Thymus (tissue), 11 donors: ENCODE measurements around the gene TBC1D5. TPM values are rescaled to one million over a fixed set of nuclear protein-coding genes. Genes with fewer than 3 reads are reported as not detected.
"Not testable (repeated sequence)": the region's sequence is repeated elsewhere in the genome, so short reads cannot be mapped to it uniquely, and the experiment has no call there.

Experiments
- DNase-seq, 9 donors: peaks; one replicate each; pipeline ENCODE4 v3.0.0-alpha.2; 2013; ENCODE audit warnings: low spot score in 9 of 9, low read depth in 6 of 9, missing footprints in 1 of 9
- H3K27ac ChIP-seq, 2 donors: one replicate each; pipeline ENCODE4 v1.5.1; 2013; ENCODE audit warnings: control low read depth in 1 of 2, low read depth in 1 of 2, low read length in 1 of 2, mild to moderate bottlenecking in 1 of 2, moderate library complexity in 1 of 2
- H3K27me3 ChIP-seq, 2 donors: one replicate each; pipeline ENCODE4 v1.5.1; 2013; ENCODE audit warnings: low read length in 1 of 2; ENCODE audit not compliant: control insufficient read depth in 2 of 2, insufficient read depth in 1 of 2
- H3K36me3 ChIP-seq, 2 donors: one replicate each; pipeline ENCODE4 v1.5.1; 2013; ENCODE audit warnings: low read length in 1 of 2, mild to moderate bottlenecking in 1 of 2, moderate library complexity in 1 of 2; ENCODE audit not compliant: control insufficient read depth in 2 of 2, insufficient read depth in 2 of 2
- H3K4me1 ChIP-seq, 2 donors: one replicate each; pipeline ENCODE4 v1.5.1; 2013; ENCODE audit warnings: low read length in 2 of 2; ENCODE audit not compliant: control insufficient read depth in 2 of 2, insufficient read depth in 2 of 2
- H3K4me3 ChIP-seq, 2 donors: one replicate each; pipeline ENCODE4 v1.5.1; 2013; ENCODE audit warnings: low read length in 2 of 2, control low read depth in 1 of 2, mild to moderate bottlenecking in 1 of 2
- H3K9me3 ChIP-seq, 2 donors: one replicate each; pipeline ENCODE4 v1.5.1; 2013; ENCODE audit warnings: low read length in 1 of 2, mild to moderate bottlenecking in 1 of 2; ENCODE audit not compliant: control insufficient read depth in 2 of 2, insufficient read depth in 1 of 2
- WGBS: extraction: QIAGEN DNeasy Blood & Tissue Kit; methylation state at CpG from one replicate; pipeline ENCODE4 v1.1.7; 2013; 5-methylcytosine and 5-hydroxymethylcytosine counted together
- polyA plus RNA-seq: library from polyadenylated mRNA; stranded (reverse); fragments of 200-250 nt; gene quantifications from one replicate; pipeline ENCODE4 v1.2.3, GENCODE V29; 2013
- total RNA-seq: library from RNA; stranded (reverse); fragments of 120-200 nt; gene quantifications from one replicate; pipeline ENCODE4 v1.2.4, GENCODE V29; 2013
- donor health status: healthy.

TBC1D5 gene
- total and polyA plus RNA-seq, 2 donors, result 8.9 to 37.3 TPM

DNA sequence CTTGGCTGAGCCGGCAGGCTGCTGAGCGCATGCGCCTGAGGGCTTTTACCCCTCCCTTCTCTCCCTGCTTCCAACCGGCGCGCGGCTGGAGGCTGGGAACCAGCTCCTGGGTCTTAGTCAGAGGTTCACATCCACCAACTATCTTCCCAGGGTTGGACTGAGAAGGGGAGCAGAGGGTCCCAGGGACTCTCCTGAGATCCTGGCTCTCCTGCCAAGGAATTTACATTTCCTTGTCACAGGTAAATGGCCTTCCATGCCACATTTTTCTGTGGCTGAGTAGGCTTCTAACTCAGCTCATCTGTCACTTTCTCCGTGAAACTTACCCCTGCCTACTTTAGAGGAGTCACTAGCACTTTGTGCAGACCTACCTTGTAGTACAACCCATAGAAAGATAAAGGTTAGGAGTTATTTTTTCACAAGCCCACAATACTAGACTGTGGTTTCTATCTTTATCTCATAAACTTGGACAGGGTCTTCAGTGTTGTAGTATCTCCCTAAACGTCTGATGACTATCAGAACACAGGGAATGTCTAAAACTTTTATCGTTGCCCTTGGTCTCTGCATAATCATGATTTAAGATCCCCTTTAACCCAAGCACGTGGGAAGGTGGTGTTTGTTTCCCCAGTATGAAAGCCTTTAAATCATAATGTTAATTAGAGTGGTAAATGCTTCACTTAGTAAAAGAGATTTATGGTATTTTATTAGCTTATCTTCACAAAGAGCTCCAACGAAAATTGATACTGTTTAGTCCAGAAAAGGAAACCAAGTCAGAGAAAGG is 638 bp upstream of the TBC1D5 start:
- peak overlapping the region; percentile 65 to 88 for H3K4me3 ChIP-seq
- no peaks in the 10 kb centered on the region for H3K9me3 ChIP-seq
- no peaks in the 10 kb centered on the region for H3K27me3 ChIP-seq
- H3K36me3 ChIP-seq, result peaks cover 0 to 6% of the 10 kb centered on the region in 2 donors
- DNase-seq, result no peak
- H3K4me1 ChIP-seq, result peaks cover 3 to 27% of the 10 kb centered on the region in 2 donors
- WGBS, result 3% methylated on average over 12 of the region's 12 CpGs
- peak overlapping the region; percentile 91 to 93 for H3K27ac ChIP-seq

GRCh38 chr3:17741621-17742101 is 770 bp downstream of the TBC1D5 start:
- Histone ChIP-seq H3K27me3 (no peaks in the 10 kb centered on the region), H3K36me3 (peaks cover 0 to 6% of the 10 kb centered on the region in 2 donors), H3K9me3 (no peaks in the 10 kb centered on the region), H3K4me1 (peaks cover 3 to 24% of the 10 kb centered on the region in 2 donors), H3K27ac (peak overlapping the region; percentile 91 to 93), H3K4me3 (peak overlapping the region; percentile 65 to 88)
- peak in 2 of 9 donors; percentile 46 to 72 for DNase-seq
- WGBS, result under 1% methylated on average over 17 of the region's 17 CpGs

- Histone ChIP-seq H3K9me3 (no peaks in the 10 kb centered on the region), H3K36me3 (peaks cover 0 to 6% of the 10 kb centered on the region in 2 donors), H3K4me1 (peaks cover 3 to 21% of the 10 kb centered on the region in 2 donors), H3K27me3 (no peaks in the 10 kb centered on the region), H3K27ac (peak overlapping the region; percentile 59 to 91), H3K4me3 (peak overlapping the region in 1 of 2 donors; percentile 88)
- DNase-seq, result peak in 2 of 9 donors; percentile 3 to 27
- WGBS, result 59% methylated on average over 3 of the region's 3 CpGs
Measured at GRCh38 chr3:17740721-17741141, 1.7 kb downstream of the TBC1D5 start.

DNA sequence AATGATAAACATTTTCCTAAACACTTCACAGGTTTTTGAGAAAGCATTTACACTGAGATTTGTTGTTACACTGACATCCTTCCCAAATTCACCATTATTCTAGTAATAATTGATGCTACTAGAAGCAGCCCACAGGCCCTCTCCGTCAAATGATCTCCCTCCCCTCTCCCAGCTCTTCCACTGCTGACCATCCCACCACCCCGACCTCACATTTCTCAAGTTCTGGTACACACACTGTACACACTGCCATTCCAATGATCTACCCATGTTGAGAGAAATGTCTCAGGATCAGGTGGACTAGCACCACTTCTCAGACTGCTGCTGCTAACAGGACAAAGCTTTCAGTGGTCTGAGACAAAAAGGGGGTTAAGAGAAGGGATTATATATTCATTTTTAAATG is 3.5 kb downstream of the TBC1D5 start:
- 97% methylated on average over 2 of the region's 2 CpGs for WGBS
- H3K36me3 ChIP-seq, result peaks cover 0 to 6% of the 10 kb centered on the region in 2 donors
- H3K27ac ChIP-seq, result peak overlapping the region in 1 of 2 donors; percentile 42
- H3K27me3 ChIP-seq, result no peaks in the 10 kb centered on the region
- H3K9me3 ChIP-seq, result no peaks in the 10 kb centered on the region
- no peak overlapping the region for H3K4me3 ChIP-seq
- DNase-seq, result no peak
- peaks cover 3 to 21% of the 10 kb centered on the region in 2 donors for H3K4me1 ChIP-seq

DNA sequence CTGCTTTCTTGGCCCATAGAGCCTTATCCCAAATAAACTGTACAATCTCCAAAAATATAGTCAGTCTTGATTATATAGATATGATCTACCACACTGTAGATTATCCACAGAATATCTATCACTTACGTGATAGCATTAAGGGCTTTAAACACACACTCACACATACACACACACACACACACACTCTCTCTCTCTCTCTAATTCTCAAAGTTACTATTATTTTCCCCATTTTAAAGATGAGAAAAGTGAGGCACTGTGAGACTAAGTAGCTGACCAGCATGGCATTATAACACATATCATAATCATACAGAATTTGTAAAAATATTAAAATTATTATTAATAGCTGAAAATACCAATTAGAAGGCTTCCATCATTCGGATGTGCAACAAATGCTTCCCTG is 4.2 kb downstream of the TBC1D5 start:
- Histone ChIP-seq H3K4me3 (no peak overlapping the region), H3K27ac (no peak overlapping the region), H3K9me3 (no peaks in the 10 kb centered on the region), H3K36me3 (peaks cover 0 to 6% of the 10 kb centered on the region in 2 donors), H3K4me1 (peaks cover 3 to 17% of the 10 kb centered on the region in 2 donors), H3K27me3 (no peaks in the 10 kb centered on the region)
- no peak for DNase-seq
- 96% methylated on average over 2 of the region's 2 CpGs for WGBS

DNA sequence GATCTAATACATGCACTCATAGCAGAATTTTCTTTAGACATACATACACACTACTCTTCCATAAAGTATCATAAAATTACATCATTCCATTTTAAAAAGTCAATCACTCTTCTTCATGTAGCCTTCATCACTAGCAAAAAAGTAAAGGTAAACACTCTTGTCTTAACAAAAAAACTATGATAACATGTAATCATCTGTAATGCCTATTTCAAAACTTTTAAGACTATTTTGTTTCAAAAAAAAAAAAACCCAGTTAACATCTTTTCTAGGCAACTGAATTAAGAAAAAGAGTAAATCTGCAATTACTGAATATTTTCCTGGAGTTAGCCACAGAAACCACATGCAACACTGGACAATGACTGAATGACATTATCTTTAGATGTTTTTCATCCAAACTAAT is 4.8 kb downstream of the TBC1D5 start:
- Histone ChIP-seq H3K9me3 (no peaks in the 10 kb centered on the region), H3K4me1 (peaks cover 3 to 12% of the 10 kb centered on the region in 2 donors), H3K27me3 (no peaks in the 10 kb centered on the region)

DNA sequence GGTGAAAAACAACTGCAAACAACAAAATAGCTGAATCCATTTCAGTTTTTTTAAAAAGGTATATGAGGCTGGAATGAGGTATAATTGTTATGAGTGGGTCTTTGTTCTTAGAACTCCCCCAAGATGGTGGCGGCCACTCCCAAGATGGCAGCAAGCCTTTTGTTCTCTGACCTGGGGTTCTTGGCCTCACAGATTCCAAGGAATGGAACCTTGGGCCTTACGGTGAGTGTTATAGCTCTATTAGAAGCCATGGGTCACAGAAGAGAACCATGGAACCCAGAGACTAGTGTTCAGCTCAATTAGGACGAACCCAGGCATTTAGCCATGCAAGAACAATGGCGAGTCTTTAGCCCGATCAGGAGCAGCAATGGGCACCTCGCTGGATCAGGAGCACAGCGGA is 7.1 kb downstream of the TBC1D5 start:
- not testable (repeated sequence) for H3K4me3 ChIP-seq, H3K9me3 ChIP-seq, H3K36me3 ChIP-seq, H3K27me3 ChIP-seq, H3K27ac ChIP-seq, H3K4me1 ChIP-seq, DNase-seq
- 98% methylated on average over 7 of the region's 7 CpGs for WGBS

More for the DNA sequence above, 4.8 kb downstream of the TBC1D5 start:
- H3K27ac ChIP-seq, result no peak overlapping the region
- H3K4me3 ChIP-seq, result no peak overlapping the region
- peaks cover 0 to 6% of the 10 kb centered on the region in 2 donors for H3K36me3 ChIP-seq
- DNase-seq, result no peak

- Histone ChIP-seq H3K27ac (no peak overlapping the region), H3K9me3 (no peaks in the 10 kb centered on the region), H3K4me1 (no peaks in the 10 kb centered on the region), H3K36me3 (peaks cover 0 to under 1% of the 10 kb centered on the region in 2 donors), H3K27me3 (no peaks in the 10 kb centered on the region), H3K4me3 (no peak overlapping the region)
- WGBS, result over 99% methylated on average over 2 of the region's 2 CpGs
- DNase-seq, result no peak
Measured at GRCh38 chr3:17733768-17734167, 8.7 kb downstream of the TBC1D5 start.

GRCh38 chr3:17733215-17733614 is 9.2 kb downstream of the TBC1D5 start:
- Histone ChIP-seq H3K9me3 (no peaks in the 10 kb centered on the region), H3K4me1 (no peaks in the 10 kb centered on the region), H3K4me3 (no peak overlapping the region), H3K36me3 (no peaks in the 10 kb centered on the region), H3K27me3 (no peaks in the 10 kb centered on the region), H3K27ac (no peak overlapping the region)
- WGBS, result 38% methylated on average over 3 of the region's 3 CpGs
- DNase-seq, result no peak
